ENCODE results near the gene ABCA4.

Gene ABCA4

GRCh38 chr1:94124538-94124937 lies 3.6 kb upstream of the ABCA4 start:
- DNase-seq (ENCODE audit: low read depth in 2 of 2): no peak
- TF ChIP-seq CTCF (IDR thresholded peaks at IDR 0.05; ENCODE audit: low read depth, low read length): no peak
- H3K4me3 ChIP-seq (replicated peaks in 1 of 2; ENCODE audit: low read depth in 2 of 2, low read length in 2 of 2): no peak overlapping the region

GRCh38 chr1:94122201-94122970 lies 1.4 kb upstream of the ABCA4 start:
- no peak overlapping the region for H3K4me3 ChIP-seq (replicated peaks in 1 of 2; ENCODE audit: low read depth in 2 of 2, low read length in 2 of 2)
- peak; percentile 48 to 75 for DNase-seq (ENCODE audit: low read depth in 2 of 2)
- no peak for TF ChIP-seq CTCF (IDR thresholded peaks at IDR 0.05; ENCODE audit: low read depth, low read length)

- H3K4me3 ChIP-seq (replicated peaks in 1 of 2; ENCODE audit: low read depth in 2 of 2, low read length in 2 of 2): no peak overlapping the region
- no peak for DNase-seq (ENCODE audit: low read depth in 2 of 2)
Measured at GRCh38 chr1:94121411-94121821, 468 bp upstream of the ABCA4 start.

GRCh38 chr1:94120570-94120901 lies 412 bp downstream of the ABCA4 start:
- H3K4me3 ChIP-seq (replicated peaks in 1 of 2; ENCODE audit: low read depth in 2 of 2, low read length in 2 of 2): no peak overlapping the region
- TF ChIP-seq CTCF (IDR thresholded peaks at IDR 0.05; ENCODE audit: low read depth, low read length): no peak
- DNase-seq (ENCODE audit: low read depth in 2 of 2): no peak

More at GRCh38 chr1:94121411-94121821, 468 bp upstream of the ABCA4 start:
- no peak for TF ChIP-seq CTCF (IDR thresholded peaks at IDR 0.05; ENCODE audit: low read depth, low read length)

- no peak for TF ChIP-seq CTCF (IDR thresholded peaks at IDR 0.05; ENCODE audit: low read depth, low read length)
- DNase-seq (ENCODE audit: low read depth in 2 of 2): peak in 1 of 2 donors; percentile 34
- no peak overlapping the region for H3K4me3 ChIP-seq (replicated peaks in 1 of 2; ENCODE audit: low read depth in 2 of 2, low read length in 2 of 2)
Measured at GRCh38 chr1:94119796-94120569, 965 bp downstream of the ABCA4 start.

GRCh38 chr1:94119306-94119705 lies 1.6 kb downstream of the ABCA4 start:
- H3K4me3 ChIP-seq (replicated peaks in 1 of 2; ENCODE audit: low read depth in 2 of 2, low read length in 2 of 2): no peak overlapping the region
- no peak for DNase-seq (ENCODE audit: low read depth in 2 of 2)
- no peak for TF ChIP-seq CTCF (IDR thresholded peaks at IDR 0.05; ENCODE audit: low read depth, low read length)

Data from cardiac fibroblast (primary cell).